NB4 (cell line): ENCODE measurements around the gene C9orf72.
"Not testable (repeated sequence)": the region's sequence is repeated elsewhere in the genome, so short reads cannot be mapped to it uniquely, and the experiment has no call there.

Experiments used
- POLR2A ChIP-seq: IDR thresholded peaks from 2 replicates; pipeline ENCODE4 v1.6.1; 2011; ENCODE audit warnings: mild to moderate bottlenecking; ENCODE audit not compliant: insufficient read length; ENCODE audit errors: extremely low read depth
- TF ChIP-seq, protein P1 (sequence below): IDR thresholded peaks from 2 replicates; pipeline ENCODE4 v1.6.1; 2011; ENCODE audit warnings: low read depth, low read length
- TF ChIP-seq, protein P2 (sequence below): IDR thresholded peaks from one replicate; pipeline ENCODE4 v1.5.1; 2012; ENCODE audit warnings: low read depth, low read length

DNA sequence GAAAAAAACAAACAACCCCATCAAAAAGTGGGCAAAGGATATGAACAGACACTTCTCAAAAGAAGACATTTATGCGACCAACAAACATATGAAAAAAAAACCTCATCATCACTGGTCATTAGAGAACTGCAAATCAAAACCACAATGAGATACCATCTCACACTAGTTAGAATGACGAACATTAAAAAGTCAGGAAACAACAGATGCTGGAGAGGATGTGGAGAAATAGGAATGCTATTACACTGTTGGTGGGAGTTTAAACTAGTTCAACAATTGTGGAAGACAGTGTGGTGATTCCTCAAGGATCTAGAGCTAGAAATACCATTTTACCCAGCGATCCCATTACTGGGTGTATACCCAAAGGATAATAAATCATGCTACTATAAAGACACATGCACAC is 72.4 kb downstream of the C9orf72 start:
- TF ChIP-seq POLR2A: not testable (repeated sequence)
- TF ChIP-seq, protein P1, sequence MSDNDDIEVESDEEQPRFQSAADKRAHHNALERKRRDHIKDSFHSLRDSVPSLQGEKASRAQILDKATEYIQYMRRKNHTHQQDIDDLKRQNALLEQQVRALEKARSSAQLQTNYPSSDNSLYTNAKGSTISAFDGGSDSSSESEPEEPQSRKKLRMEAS: not testable (repeated sequence)
- TF ChIP-seq, protein P2, sequence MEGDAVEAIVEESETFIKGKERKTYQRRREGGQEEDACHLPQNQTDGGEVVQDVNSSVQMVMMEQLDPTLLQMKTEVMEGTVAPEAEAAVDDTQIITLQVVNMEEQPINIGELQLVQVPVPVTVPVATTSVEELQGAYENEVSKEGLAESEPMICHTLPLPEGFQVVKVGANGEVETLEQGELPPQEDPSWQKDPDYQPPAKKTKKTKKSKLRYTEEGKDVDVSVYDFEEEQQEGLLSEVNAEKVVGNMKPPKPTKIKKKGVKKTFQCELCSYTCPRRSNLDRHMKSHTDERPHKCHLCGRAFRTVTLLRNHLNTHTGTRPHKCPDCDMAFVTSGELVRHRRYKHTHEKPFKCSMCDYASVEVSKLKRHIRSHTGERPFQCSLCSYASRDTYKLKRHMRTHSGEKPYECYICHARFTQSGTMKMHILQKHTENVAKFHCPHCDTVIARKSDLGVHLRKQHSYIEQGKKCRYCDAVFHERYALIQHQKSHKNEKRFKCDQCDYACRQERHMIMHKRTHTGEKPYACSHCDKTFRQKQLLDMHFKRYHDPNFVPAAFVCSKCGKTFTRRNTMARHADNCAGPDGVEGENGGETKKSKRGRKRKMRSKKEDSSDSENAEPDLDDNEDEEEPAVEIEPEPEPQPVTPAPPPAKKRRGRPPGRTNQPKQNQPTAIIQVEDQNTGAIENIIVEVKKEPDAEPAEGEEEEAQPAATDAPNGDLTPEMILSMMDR: not testable (repeated sequence)
